GM10847 (cell line): ENCODE results near the gene DRC7.

ENCODE experiments used
- POLR2A ChIP-seq: IDR thresholded peaks from 2 replicates; pipeline ENCODE4 v1.6.1; 2011; ENCODE audit not compliant: insufficient read length; ENCODE audit errors: extremely low read depth

DRC7 gene

GRCh38 chr16:57681950-57682728, 12.5 kb upstream of the DRC7 start:
- no peak for TF ChIP-seq POLR2A

- TF ChIP-seq POLR2A = no peak
Observed at GRCh38 chr16:57682809-57683635, 11.6 kb upstream of the DRC7 start.

- no peak for TF ChIP-seq POLR2A
Observed at GRCh38 chr16:57683636-57684545, 10.7 kb upstream of the DRC7 start.

- no peak for TF ChIP-seq POLR2A
Observed at GRCh38 chr16:57684626-57685358, 9.8 kb upstream of the DRC7 start.

GRCh38 chr16:57685633-57686032, 9.0 kb upstream of the DRC7 start:
- TF ChIP-seq POLR2A = no peak

- no peak for TF ChIP-seq POLR2A
Observed at GRCh38 chr16:57686577-57686976, 8.0 kb upstream of the DRC7 start.

GRCh38 chr16:57687363-57687929, 7.2 kb upstream of the DRC7 start:
- no peak for TF ChIP-seq POLR2A

GRCh38 chr16:57688487-57688986, 6.1 kb upstream of the DRC7 start:
- no peak for TF ChIP-seq POLR2A

GRCh38 chr16:57688987-57689761, 5.4 kb upstream of the DRC7 start:
- TF ChIP-seq POLR2A = no peak

GRCh38 chr16:57689762-57690558, 4.6 kb upstream of the DRC7 start:
- no peak for TF ChIP-seq POLR2A

GRCh38 chr16:57690782-57691471, 3.7 kb upstream of the DRC7 start:
- TF ChIP-seq POLR2A = no peak

GRCh38 chr16:57692636-57693035, 2.0 kb upstream of the DRC7 start:
- no peak for TF ChIP-seq POLR2A
